Measurements from ENCODE around the gene MGMT.

MGMT gene

DNA sequence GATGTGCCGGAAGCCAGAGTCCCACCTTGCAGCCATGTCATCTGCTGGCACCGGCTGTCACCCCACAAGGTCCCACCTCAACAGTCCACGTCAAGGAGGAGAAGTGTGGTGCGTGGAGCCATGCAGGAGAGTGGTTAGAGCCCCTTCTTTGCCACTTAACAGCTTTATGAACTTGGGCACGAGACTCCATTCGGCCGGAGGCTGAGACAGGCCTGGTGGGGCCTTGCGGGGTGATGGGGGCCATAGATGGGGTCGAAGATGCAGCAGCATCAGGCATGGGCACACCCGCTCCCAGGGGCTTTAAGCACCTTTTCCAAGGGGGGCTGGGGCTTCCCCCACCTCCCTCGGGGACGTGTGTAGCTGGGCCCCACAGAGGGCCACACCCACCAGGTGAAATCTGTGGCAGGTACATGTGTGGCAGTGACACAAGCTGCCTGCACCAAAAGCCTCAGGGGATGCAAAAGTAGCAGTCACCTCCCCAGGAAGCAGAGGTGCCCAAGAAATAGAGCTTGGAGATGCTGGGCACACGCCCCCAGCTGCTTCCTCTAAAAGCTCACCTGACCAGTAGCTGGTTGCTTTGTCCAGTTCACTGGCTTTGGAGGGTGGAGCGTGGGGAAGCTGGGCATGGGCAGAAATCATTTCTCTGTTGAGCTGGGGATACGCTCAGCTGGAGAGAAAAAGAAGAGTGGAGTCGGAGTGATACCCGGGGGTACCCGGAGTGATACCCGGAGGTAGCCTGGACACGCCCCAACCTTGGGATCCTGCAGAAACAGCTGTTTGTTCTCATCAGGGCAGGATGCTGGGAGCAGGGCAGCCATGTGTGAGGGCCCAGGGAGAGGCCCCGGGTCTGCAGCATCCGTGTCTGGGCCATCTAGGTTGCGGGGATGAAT, 297.2 kb downstream of the MGMT start:
- Mint-ChIP-seq H3K27ac (no peak overlapping the region), H3K4me1 (no peaks in the 10 kb centered on the region), H3K27me3 (no peaks in the 10 kb centered on the region), H3K9me3 (no peaks in the 10 kb centered on the region), H3K36me3 (peaks cover 33% of the 10 kb centered on the region), H3K4me3 (no peak overlapping the region)
- DNase-seq (ENCODE audit: low spot score in 2 of 2) (no peak), ATAC-seq (ENCODE audit: low read depth) (no peak)

DNA sequence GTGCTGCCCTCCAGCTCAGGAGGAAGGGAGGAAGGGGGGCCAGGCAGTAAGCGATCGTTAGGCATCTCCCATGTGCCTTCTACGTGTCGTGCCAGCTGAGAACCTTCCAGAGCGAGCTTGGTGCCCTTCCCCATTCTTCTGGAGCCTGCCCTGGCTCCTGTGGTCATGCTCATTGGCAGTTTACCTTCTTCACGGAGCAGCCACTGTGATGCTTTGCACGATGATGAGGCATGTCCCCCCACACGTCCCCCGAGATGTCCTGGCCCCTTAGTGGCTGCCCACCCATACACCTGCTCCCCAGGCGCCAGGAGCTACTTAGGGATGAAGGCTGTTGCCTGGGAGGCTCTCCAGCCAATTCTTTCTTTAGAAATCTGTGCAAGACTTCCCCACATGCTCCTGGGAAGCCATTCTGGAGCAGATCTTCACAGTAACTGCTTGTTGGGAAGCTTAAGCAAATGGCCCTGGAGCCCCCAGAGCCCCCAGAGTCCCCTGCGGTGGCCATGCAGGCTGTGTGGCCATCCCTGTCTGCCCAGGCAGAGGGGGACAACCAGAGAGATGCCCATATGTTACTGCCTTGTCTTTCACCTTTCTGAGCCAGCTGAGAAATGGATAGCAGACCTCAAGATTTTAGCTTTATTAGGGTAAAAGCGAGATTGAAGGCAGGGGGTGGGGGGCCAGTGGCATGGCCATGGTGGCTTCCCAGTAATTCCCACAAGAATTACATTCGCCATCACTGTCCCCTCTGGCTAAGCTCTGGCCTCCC, 298.0 kb downstream of the MGMT start:
- H3K4me1 Mint-ChIP-seq: no peaks in the 10 kb centered on the region
- H3K27ac Mint-ChIP-seq: no peak overlapping the region
- H3K36me3 Mint-ChIP-seq: peaks cover 34% of the 10 kb centered on the region
- no peak for DNase-seq (ENCODE audit: low spot score in 2 of 2)
- H3K4me3 Mint-ChIP-seq: no peak overlapping the region
- H3K9me3 Mint-ChIP-seq: no peaks in the 10 kb centered on the region
- H3K27me3 Mint-ChIP-seq: no peaks in the 10 kb centered on the region
- ATAC-seq (ENCODE audit: low read depth): no peak

- Mint-ChIP-seq H3K9me3 (no peaks in the 10 kb centered on the region), H3K4me3 (no peak overlapping the region), H3K27me3 (no peaks in the 10 kb centered on the region), H3K36me3 (peaks cover 29% of the 10 kb centered on the region), H3K27ac (no peak overlapping the region), H3K4me1 (no peaks in the 10 kb centered on the region)
- no peak for ATAC-seq (ENCODE audit: low read depth)
- no peak for DNase-seq (ENCODE audit: low spot score in 2 of 2)
Measured at GRCh38 chr10:129765664-129766550, 298.9 kb downstream of the MGMT start.

DNA sequence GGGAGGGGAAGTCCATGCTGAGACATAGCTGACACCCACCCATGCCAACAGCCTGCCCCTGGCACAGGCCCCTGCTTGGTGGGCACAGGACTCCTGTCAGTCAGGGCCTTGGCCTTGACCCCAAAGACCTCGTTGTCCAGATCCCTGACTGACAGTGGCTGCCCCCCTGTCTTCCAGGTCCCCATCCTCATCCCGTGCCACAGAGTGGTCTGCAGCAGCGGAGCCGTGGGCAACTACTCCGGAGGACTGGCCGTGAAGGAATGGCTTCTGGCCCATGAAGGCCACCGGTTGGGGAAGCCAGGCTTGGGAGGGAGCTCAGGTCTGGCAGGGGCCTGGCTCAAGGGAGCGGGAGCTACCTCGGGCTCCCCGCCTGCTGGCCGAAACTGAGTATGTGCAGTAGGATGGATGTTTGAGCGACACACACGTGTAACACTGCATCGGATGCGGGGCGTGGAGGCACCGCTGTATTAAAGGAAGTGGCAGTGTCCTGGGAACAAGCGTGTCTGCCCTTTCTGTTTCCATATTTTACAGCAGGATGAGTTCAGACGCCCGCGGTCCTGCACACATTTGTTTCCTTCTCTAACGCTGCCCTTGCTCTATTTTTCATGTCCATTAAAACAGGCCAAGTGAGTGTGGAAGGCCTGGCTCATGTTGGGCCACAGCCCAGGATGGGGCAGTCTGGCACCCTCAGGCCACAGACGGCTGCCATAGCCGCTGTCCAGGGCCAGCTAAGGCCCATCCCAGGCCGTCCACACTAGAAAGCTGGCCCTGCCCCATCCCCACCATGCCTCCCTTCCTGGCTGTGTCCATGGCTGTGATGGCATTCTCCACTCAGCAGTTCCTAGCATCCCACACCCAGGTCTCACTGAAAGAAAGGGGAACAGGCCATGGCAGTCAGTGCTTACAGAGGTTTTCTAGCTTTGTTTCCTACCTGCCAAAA, 299.8 kb downstream of the MGMT start:
- Mint-ChIP-seq H3K9me3 (no peaks in the 10 kb centered on the region), H3K36me3 (peaks cover 29% of the 10 kb centered on the region), H3K4me1 (no peaks in the 10 kb centered on the region), H3K4me3 (no peak overlapping the region), H3K27me3 (no peaks in the 10 kb centered on the region), H3K27ac (no peak overlapping the region)
- DNase-seq (ENCODE audit: low spot score in 2 of 2): no peak
- no peak for ATAC-seq (ENCODE audit: low read depth)

- Mint-ChIP-seq H3K27me3 (no peaks in the 10 kb centered on the region), H3K4me3 (no peak overlapping the region), H3K36me3 (peaks cover 28% of the 10 kb centered on the region), H3K4me1 (no peaks in the 10 kb centered on the region), H3K9me3 (no peaks in the 10 kb centered on the region), H3K27ac (no peak overlapping the region)
- no peak for ATAC-seq (ENCODE audit: low read depth)
- DNase-seq (ENCODE audit: low spot score in 2 of 2): no peak
Measured at GRCh38 chr10:129767751-129768150, 300.7 kb downstream of the MGMT start.

DNA sequence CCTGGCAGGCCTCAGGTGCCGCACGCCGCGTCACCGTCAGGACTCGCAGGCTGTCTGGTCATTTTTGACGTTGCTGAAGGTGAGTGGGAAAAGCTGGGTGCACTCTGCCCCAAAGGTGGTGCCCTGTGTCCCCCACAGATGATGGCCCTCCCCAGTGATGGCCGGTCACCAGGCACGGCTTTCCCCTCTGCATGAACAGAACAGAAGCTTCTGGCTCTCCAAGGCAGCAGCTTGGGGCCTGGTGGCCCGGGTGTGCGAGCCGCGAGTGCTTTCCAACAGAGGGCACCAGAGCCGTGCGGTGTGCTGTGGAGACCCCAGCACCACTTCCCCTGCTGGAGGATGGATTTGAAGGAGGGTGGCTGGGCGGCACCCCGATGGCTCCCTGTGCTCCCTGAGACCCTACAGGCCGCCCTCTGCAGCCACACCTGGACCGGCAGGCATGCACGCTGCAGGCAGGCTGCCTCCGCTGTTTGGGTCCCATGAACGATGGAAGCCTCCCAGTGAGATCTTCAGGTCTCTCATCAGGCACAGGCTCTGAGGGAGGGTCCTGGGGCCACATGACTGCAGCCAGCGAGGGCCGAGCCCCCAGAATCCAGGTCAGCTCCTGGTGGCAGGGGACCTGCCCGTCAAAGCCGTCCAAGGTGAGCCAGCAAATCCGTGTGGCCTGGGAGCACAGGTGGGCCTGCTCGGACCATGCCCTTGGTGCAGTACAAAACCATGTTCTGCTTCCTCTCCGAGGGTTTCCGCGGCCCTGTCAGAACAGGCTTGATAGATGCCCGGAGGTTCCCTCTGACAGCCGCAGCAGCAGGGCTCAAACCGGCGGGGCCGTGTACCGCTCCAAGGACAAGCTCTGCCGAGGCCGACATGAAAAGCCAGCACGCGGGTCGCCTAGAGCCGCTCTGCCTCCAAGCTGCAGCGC, 301.7 kb downstream of the MGMT start:
- DNase-seq (ENCODE audit: low spot score in 2 of 2) (no peak), ATAC-seq (ENCODE audit: low read depth) (no peak)
- H3K36me3 Mint-ChIP-seq: peaks cover 30% of the 10 kb centered on the region
- H3K27ac Mint-ChIP-seq: no peak overlapping the region
- no peak overlapping the region for H3K4me3 Mint-ChIP-seq
- H3K27me3 Mint-ChIP-seq: no peaks in the 10 kb centered on the region
- no peaks in the 10 kb centered on the region for H3K9me3 Mint-ChIP-seq
- no peaks in the 10 kb centered on the region for H3K4me1 Mint-ChIP-seq

GRCh38 chr10:129769381-129770116, 302.5 kb downstream of the MGMT start:
- no peak for DNase-seq (ENCODE audit: low spot score in 2 of 2)
- H3K9me3 Mint-ChIP-seq: no peaks in the 10 kb centered on the region
- no peaks in the 10 kb centered on the region for H3K27me3 Mint-ChIP-seq
- H3K36me3 Mint-ChIP-seq: peaks cover 30% of the 10 kb centered on the region
- no peak overlapping the region for H3K4me3 Mint-ChIP-seq
- ATAC-seq (ENCODE audit: low read depth): no peak
- no peak overlapping the region for H3K27ac Mint-ChIP-seq
- no peaks in the 10 kb centered on the region for H3K4me1 Mint-ChIP-seq

GRCh38 chr10:129770286-129770685, 303.2 kb downstream of the MGMT start:
- peaks cover 30% of the 10 kb centered on the region for H3K36me3 Mint-ChIP-seq
- H3K27me3 Mint-ChIP-seq: no peaks in the 10 kb centered on the region
- no peak for ATAC-seq (ENCODE audit: low read depth)
- DNase-seq (ENCODE audit: low spot score in 2 of 2): no peak
- H3K4me1 Mint-ChIP-seq: no peaks in the 10 kb centered on the region
- H3K27ac Mint-ChIP-seq: no peak overlapping the region
- H3K4me3 Mint-ChIP-seq: no peak overlapping the region
- no peaks in the 10 kb centered on the region for H3K9me3 Mint-ChIP-seq

- Mint-ChIP-seq H3K27me3 (no peaks in the 10 kb centered on the region), H3K27ac (no peak overlapping the region), H3K4me3 (no peak overlapping the region), H3K36me3 (peaks cover 29% of the 10 kb centered on the region), H3K9me3 (no peaks in the 10 kb centered on the region), H3K4me1 (no peaks in the 10 kb centered on the region)
- ATAC-seq (ENCODE audit: low read depth) (no peak), DNase-seq (ENCODE audit: low spot score in 2 of 2) (no peak)
Measured at GRCh38 chr10:129771024-129771423, 304.0 kb downstream of the MGMT start.

DNA sequence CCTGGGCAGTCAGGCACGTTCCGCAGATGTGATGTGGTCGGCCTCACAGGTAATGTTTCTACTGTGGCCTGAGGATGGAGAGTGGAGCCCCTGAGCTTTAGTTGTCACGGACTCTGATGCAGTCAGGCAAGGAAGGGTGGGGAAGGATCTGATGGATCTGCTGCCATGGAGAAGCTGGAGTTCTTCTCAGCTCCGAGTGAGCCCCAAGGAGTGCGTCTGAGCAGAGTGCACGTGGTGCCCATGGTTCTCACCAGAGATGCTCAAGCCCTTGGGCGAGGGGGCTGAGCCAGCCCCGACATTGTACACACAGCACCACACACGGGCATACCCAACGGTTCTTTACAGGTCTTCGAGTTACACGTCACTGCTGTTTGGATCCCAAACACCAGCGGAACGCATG, 304.5 kb downstream of the MGMT start:
- no peak for ATAC-seq (ENCODE audit: low read depth)
- H3K4me1 Mint-ChIP-seq: no peaks in the 10 kb centered on the region
- no peaks in the 10 kb centered on the region for H3K9me3 Mint-ChIP-seq
- no peak overlapping the region for H3K27ac Mint-ChIP-seq
- peaks cover 27% of the 10 kb centered on the region for H3K36me3 Mint-ChIP-seq
- H3K27me3 Mint-ChIP-seq: no peaks in the 10 kb centered on the region
- DNase-seq (ENCODE audit: low spot score in 2 of 2): no peak
- no peak overlapping the region for H3K4me3 Mint-ChIP-seq

DNA sequence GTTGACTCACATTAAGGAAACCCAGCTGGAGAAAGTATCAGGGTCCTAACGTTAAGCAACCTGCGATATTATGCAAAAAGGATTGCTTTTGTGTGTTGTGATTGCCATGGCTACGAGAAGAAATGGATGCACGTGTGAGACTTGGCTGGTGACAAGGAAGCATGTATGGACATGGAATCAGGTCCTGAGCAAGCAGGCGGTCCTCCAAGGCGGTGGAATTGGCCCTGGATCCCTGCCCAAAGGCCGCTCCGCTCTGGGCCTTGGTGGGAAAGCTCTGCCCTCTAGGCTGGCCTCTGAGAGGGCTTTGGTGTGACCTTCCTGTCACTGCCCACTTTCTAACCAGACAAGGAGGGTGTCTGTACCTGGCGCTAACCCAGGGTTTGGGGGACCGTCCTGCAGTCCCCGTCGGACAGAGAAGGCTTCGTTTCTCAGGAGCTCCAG, 305.0 kb downstream of the MGMT start:
- Mint-ChIP-seq H3K9me3 (no peaks in the 10 kb centered on the region), H3K27ac (no peak overlapping the region), H3K36me3 (peaks cover 24% of the 10 kb centered on the region), H3K4me1 (no peaks in the 10 kb centered on the region), H3K27me3 (no peaks in the 10 kb centered on the region), H3K4me3 (no peak overlapping the region)
- DNase-seq (ENCODE audit: low spot score in 2 of 2): no peak
- no peak for ATAC-seq (ENCODE audit: low read depth)
